Heart left ventricle (tissue), 16 donors: Measurements from ENCODE around the gene VIT. TPM values are rescaled to one million over a fixed set of nuclear protein-coding genes. Genes with fewer than 3 reads are reported as not detected.

Source experiments
- ATAC-seq, 4 donors: fragments of 200-7000 bp; cut with Tn5 transposase; one replicate each; pipeline ENCODE4 v1.9.1; 2020 to 2022; ENCODE audit warnings: moderate library complexity in 4 of 4, mild to moderate bottlenecking in 3 of 4, moderate number of reproducible peaks in 1 of 4
- DNase-seq, 5 donors: peaks; one replicate each; pipeline ENCODE4 v3.0.0-alpha.2; 2020
- H3K27ac ChIP-seq, 12 donors: fragments of 200-600 bp; sonication (generic) in 4 of 12; one replicate each; pipeline versions ENCODE4 v1.5.0 to v1.8.0; 2016 to 2022; ENCODE audit warnings: mild to moderate bottlenecking in 2 of 12
- H3K27me3 ChIP-seq, 9 donors: fragments of 200-600 bp; sonication (generic) in 2 of 9; one replicate each; pipeline versions ENCODE4 v1.5.1 to v1.8.0; 2016 to 2022; ENCODE audit warnings: mild to moderate bottlenecking in 3 of 9
- H3K36me3 ChIP-seq, 9 donors: fragments of 200-600 bp; sonication (generic) in 2 of 9; one replicate each; pipeline versions ENCODE4 v1.5.0 to v1.8.0; 2018 to 2022; ENCODE audit warnings: mild to moderate bottlenecking in 2 of 9
- H3K4me1 ChIP-seq, 12 donors: fragments of 200-600 bp; sonication (generic) in 4 of 12; one replicate each; pipeline versions ENCODE4 v1.5.0 to v1.8.0; 2016 to 2022; ENCODE audit warnings: mild to moderate bottlenecking in 3 of 12
- H3K4me3 ChIP-seq, 12 donors: fragments of 200-600 bp; sonication (generic) in 4 of 12; one replicate each; pipeline versions ENCODE4 v1.5.0 to v1.8.0; 2017 to 2022; ENCODE audit warnings: mild to moderate bottlenecking in 9 of 12, moderate library complexity in 4 of 12
- H3K9me3 ChIP-seq, 12 donors: fragments of 200-600 bp; sonication (generic) in 4 of 12; one replicate each; pipeline versions ENCODE4 v1.5.0 to v1.8.0; 2016 to 2022; ENCODE audit warnings: mild to moderate bottlenecking in 1 of 12
- CTCF ChIP-seq, 12 donors: fragments of 200-600 bp; sonication (generic) in 4 of 12; IDR thresholded peaks; one replicate each; pipeline versions ENCODE4 v1.5.0 to v1.8.0; 2018 to 2022; ENCODE audit warnings: antibody characterized with exemption in 12 of 12, mild to moderate bottlenecking in 5 of 12
- POLR2A ChIP-seq, 2 donors: fragments of 450-650 bp; IDR thresholded peaks; one replicate each; pipeline ENCODE4 v1.6.1; 2017; ENCODE audit warnings: antibody characterized with exemption in 2 of 2, mild to moderate bottlenecking in 2 of 2, moderate library complexity in 2 of 2
- WGBS, 4 donors: extraction: QIAGEN DNeasy Blood & Tissue Kit in 2 of 4; methylation state at CpG; one replicate each; pipeline versions ENCODE4 v1.1.5 to v1.1.7; 2013 to 2018; 5-methylcytosine and 5-hydroxymethylcytosine counted together
- intact Hi-C, 10 donors: fragments of 100-400 bp; cut with DNase I; formaldehyde crosslinking; loops; one replicate each; pipeline versions ENCODE4 v1.11.1 to v1.14.2; 2022
- polyA plus RNA-seq, 2 donors: library from polyadenylated mRNA; stranded (reverse); fragments of 200-250 nt; gene quantifications; one replicate each; pipeline ENCODE4 v1.2.3, GENCODE V29; 2013
- total RNA-seq, 9 donors: library from RNA; depleted of rRNA in 2 of 9; stranded (reverse); fragments of >200 nt in 2 of 9; fragmentation: NEBNext Ultra II Directional in 3 of 9; extraction: Animal tissue kit (Norgen Biotek cat#: 25700) in 3 of 9; gene quantifications; one replicate each; pipeline versions ENCODE4 v1.1.0 to v1.2.4, GENCODE V29; 2016 to 2023
- donor health status: ischemic (EF 13 %, LVEDD 7.1; RV severe dilation, severe dysfunction).
- donor health status: healthy with polysubstance abuse.
- donor health status: DM: no; HTN: yes; CAD: no.
- donor health status: DM: no; HTN: no; CAD: no.
- donor health status: ischemic (EF 25% LVEDD 6.9; RV normal size, moderate dysfunction).
- donor health status: ischemic (EF 25% LVEDD 5.7; RV mildly dilated, moderate dysfunction).
- donor health status: healthy.
- donor health status: DM: yes; HTN: yes; CAD: no.
- donor health status: ischemic (EF 35%, LVEDD 5.7; RV mildly dilated, moderate dysfunction).
- donor health status: nonischemic (EF 11% LVEDD 7.7; RV severe dilation, severe dysfunction).
- donor health status: DM: yes; HTN: yes; CAD: no.
- donor health status: PGD.
- donor health status: ischemic (EF 29% LVEDD 5.4; RV normal size, mild dysfunction).
- donor health status: nonischemic (EF 23%, LVEDD 6.1; RV moderate dilation, normal function).

VIT gene
- total and polyA plus RNA-seq, 11 donors: 1.0 to 34.9 (median 4.9) TPM

GRCh38 chr2:36734304-36734703 lies 37.8 kb downstream of the VIT start:
- TF ChIP-seq POLR2A (IDR thresholded peaks at IDR 0.05) (no peak), CTCF (IDR thresholded peaks at IDR 0.05) (no peak)
- DNase-seq (no peak), ATAC-seq (no peak)
- intact Hi-C loops: no loop called here
- Histone ChIP-seq H3K36me3 (no peaks in the 10 kb centered on the region), H3K27me3 (peaks cover 0 to 3% (median 0%) of the 10 kb centered on the region in 9 donors), H3K9me3 (peaks cover 0 to 8% (median 0%) of the 10 kb centered on the region in 12 donors), H3K4me3 (no peak overlapping the region), H3K27ac (no peak overlapping the region), H3K4me1 (peaks cover 0 to 3% (median 0%) of the 10 kb centered on the region in 12 donors)
- 64 to 87% (median 71%) methylated on average over 2 of the region's 2 CpGs for WGBS, 4 donors

- Histone ChIP-seq H3K27me3 (peaks cover 0 to 7% (median 0%) of the 10 kb centered on the region in 9 donors), H3K9me3 (no peaks in the 10 kb centered on the region), H3K4me1 (no peaks in the 10 kb centered on the region), H3K4me3 (no peak overlapping the region), H3K27ac (no peak overlapping the region), H3K36me3 (no peaks in the 10 kb centered on the region)
- 46 to 62% (median 57%) methylated on average over 4 of the region's 4 CpGs for WGBS, 4 donors
- TF ChIP-seq POLR2A (IDR thresholded peaks at IDR 0.05): no peak
- no peak for TF ChIP-seq CTCF (IDR thresholded peaks at IDR 0.05)
- DNase-seq: no peak
- no peak for ATAC-seq
- intact Hi-C loops: no loop called here
These were observed 40.7 kb downstream of the VIT start for GRCh38 chr2:36737131-36737750.

- H3K36me3 ChIP-seq: no peaks in the 10 kb centered on the region
- 51 to 60% (median 53%) methylated on average over 5 of the region's 5 CpGs for WGBS, 4 donors
- H3K4me3 ChIP-seq: no peak overlapping the region
- H3K27me3 ChIP-seq: peaks cover 0 to 7% (median 0%) of the 10 kb centered on the region in 9 donors
- ATAC-seq (no peak), DNase-seq (no peak)
- no peak for TF ChIP-seq POLR2A (IDR thresholded peaks at IDR 0.05)
- no peak for TF ChIP-seq CTCF (IDR thresholded peaks at IDR 0.05)
- no peaks in the 10 kb centered on the region for H3K4me1 ChIP-seq
- no peak overlapping the region for H3K27ac ChIP-seq
- intact Hi-C loops: no loop called here
- peaks cover 0 to 8% (median 0%) of the 10 kb centered on the region in 12 donors for H3K9me3 ChIP-seq
These were observed 43.6 kb downstream of the VIT start for GRCh38 chr2:36740061-36740460.

- Histone ChIP-seq H3K27ac (no peak overlapping the region), H3K27me3 (peaks cover 0 to 7% (median 0%) of the 10 kb centered on the region in 9 donors), H3K4me3 (no peak overlapping the region), H3K9me3 (peaks cover 0 to 8% (median 0%) of the 10 kb centered on the region in 12 donors), H3K36me3 (no peaks in the 10 kb centered on the region), H3K4me1 (no peaks in the 10 kb centered on the region)
- ATAC-seq (no peak), DNase-seq (no peak)
- 56 to 62% (median 59%) methylated on average over 5 of the region's 5 CpGs for WGBS, 4 donors
- intact Hi-C loops: no loop called here
- no peak for TF ChIP-seq POLR2A (IDR thresholded peaks at IDR 0.05)
- TF ChIP-seq CTCF (IDR thresholded peaks at IDR 0.05): no peak
These were observed 44.8 kb downstream of the VIT start for GRCh38 chr2:36741188-36741837.
